HEK293T (cell line): ENCODE measurements around the gene DCXR.

ENCODE experiments used
- CTCF ChIA-PET: fragments of 350-600 bp; formaldehyde crosslinking; extraction: SDS; loops from one replicate; lab custom pipeline; 2021; ENCODE audit warnings: antibody characterized with exemption, inconsistent platforms; lab: Yijun Ruan, JAX
- POLR2A ChIA-PET: fragments of 350-600 bp; formaldehyde crosslinking; extraction: SDS; loops from one replicate; lab custom pipeline; 2020; ENCODE audit warnings: antibody characterized with exemption, inconsistent platforms; lab: Yijun Ruan, JAX
- DNase-seq: peaks from one replicate; pipeline ENCODE4 v3.0.0; 2012; ENCODE audit warnings: mixed read lengths; ENCODE audit errors: extremely low spot score
- ARNT ChIP-seq: fragments of 450-650 bp; IDR thresholded peaks from 2 replicates; pipeline ENCODE4 v1.6.1; 2017; ENCODE audit warnings: mild to moderate bottlenecking
- BHLHE40 ChIP-seq: fragments of 450-650 bp; IDR thresholded peaks from 2 replicates; pipeline ENCODE4 v1.6.1; 2016; ENCODE audit warnings: mild to moderate bottlenecking, moderate library complexity, borderline replicate concordance
- CTBP1 ChIP-seq: fragments of 450-650 bp; IDR thresholded peaks from 2 replicates; pipeline ENCODE4 v1.6.1; 2016; ENCODE audit warnings: borderline replicate concordance
- FOXA1 ChIP-seq: fragments of 450-650 bp; IDR thresholded peaks from 2 replicates; pipeline ENCODE4 v1.6.1; 2016; ENCODE audit warnings: mild to moderate bottlenecking
- FOXK2 ChIP-seq: fragments of 450-650 bp; IDR thresholded peaks from 2 replicates; pipeline ENCODE4 v1.6.1; 2016; ENCODE audit warnings: mild to moderate bottlenecking
- HDGF ChIP-seq: fragments of 450-650 bp; IDR thresholded peaks from 2 replicates; pipeline ENCODE4 v1.6.1; 2017; ENCODE audit warnings: antibody characterized with exemption, borderline replicate concordance
- L3MBTL2 ChIP-seq: fragments of 450-650 bp; conservative IDR thresholded peaks from 2 replicates; pipeline ENCODE4 v1.6.1; 2016; ENCODE audit warnings: mild to moderate bottlenecking
- LEF1 ChIP-seq: fragments of 450-650 bp; IDR thresholded peaks from 2 replicates; pipeline ENCODE4 v1.6.1; 2017; ENCODE audit warnings: mild to moderate bottlenecking, borderline replicate concordance
- SP1 ChIP-seq: fragments of 450-650 bp; IDR thresholded peaks from 2 replicates; pipeline ENCODE4 v1.6.1; 2017
- SUZ12 ChIP-seq: fragments of 450-650 bp; IDR thresholded peaks from 2 replicates; pipeline ENCODE4 v1.6.1; 2016; ENCODE audit warnings: mild to moderate bottlenecking
- TARDBP ChIP-seq: fragments of 450-650 bp; IDR thresholded peaks from 2 replicates; pipeline ENCODE4 v1.6.1; 2016
- ZNF384 ChIP-seq: fragments of 450-650 bp; IDR thresholded peaks from 2 replicates; pipeline ENCODE4 v1.6.1; 2016
- TF ChIP-seq, protein P1 (sequence below): fragments of 450-650 bp; IDR thresholded peaks from 2 replicates; pipeline ENCODE4 v1.6.1; 2016

DCXR gene

DNA sequence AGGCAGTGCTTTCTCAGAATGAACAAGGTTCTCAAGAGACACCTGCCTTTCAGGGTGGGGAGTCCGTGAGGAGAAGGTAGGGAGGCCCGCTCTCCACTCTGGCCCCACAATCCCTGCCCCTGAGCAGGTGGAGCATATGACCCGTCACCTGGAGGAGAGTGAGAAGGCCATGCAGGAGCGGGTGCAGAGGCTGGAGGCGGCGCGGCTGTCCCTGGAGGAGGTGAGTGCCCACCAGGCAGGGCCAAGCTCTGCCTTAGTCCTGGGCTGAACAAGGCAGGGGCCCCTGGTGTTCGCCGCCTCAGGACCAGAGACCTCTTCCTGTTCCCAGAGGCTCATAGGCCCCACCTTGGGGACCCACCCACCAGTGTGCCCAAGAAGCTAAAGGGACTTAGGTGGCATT lies 8.5 kb downstream of the DCXR start:
- CTCF ChIA-PET, result interaction anchor here (1.2 to 2.2 kb wide), 2 partner anchors 77 to 126 kb away, joined by 4 to 13 read pairs; no protein-coding TSS in a partner anchor
- TF ChIP-seq L3MBTL2 (no peak), BHLHE40 (no peak), LEF1 (no peak), TARDBP (no peak), SP1 (no peak), ZNF384 (no peak)
- TF ChIP-seq, protein P1, sequence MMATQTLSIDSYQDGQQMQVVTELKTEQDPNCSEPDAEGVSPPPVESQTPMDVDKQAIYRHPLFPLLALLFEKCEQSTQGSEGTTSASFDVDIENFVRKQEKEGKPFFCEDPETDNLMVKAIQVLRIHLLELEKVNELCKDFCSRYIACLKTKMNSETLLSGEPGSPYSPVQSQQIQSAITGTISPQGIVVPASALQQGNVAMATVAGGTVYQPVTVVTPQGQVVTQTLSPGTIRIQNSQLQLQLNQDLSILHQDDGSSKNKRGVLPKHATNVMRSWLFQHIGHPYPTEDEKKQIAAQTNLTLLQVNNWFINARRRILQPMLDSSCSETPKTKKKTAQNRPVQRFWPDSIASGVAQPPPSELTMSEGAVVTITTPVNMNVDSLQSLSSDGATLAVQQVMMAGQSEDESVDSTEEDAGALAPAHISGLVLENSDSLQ, result no peak
- DNase-seq, result no peak
- POLR2A ChIA-PET, result interaction anchor here (0.7 to 1.9 kb wide), 6 partner anchors 9 to 263 kb away, joined by 3 to 13 read pairs (median 3); partner anchors contain the start of genes DCXR and DUS1L

DNA sequence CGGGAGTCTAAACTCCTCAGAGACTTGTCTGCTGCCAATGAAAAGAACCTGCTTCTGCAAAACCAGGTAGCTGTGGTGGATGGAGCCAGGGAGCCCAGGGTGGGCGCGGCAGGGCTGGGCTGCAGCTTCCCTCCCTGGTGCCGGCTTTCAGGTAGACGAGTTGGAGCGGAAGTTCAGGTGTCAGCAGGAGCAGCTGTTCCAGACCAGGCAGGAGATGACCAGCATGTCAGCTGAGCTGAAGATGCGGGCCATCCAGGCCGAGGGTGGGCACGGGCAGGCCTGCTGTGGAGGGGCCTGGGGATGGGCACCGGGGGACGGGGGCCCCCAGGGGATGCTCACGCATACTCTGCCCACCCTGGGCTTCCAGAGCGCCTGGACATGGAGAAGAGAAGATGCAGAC lies 9.3 kb downstream of the DCXR start:
- CTCF ChIA-PET, result interaction anchor here (0.8 kb wide), 1 partner anchor 126 kb away, joined by 3 read pairs; no protein-coding TSS in a partner anchor
- no peak for DNase-seq
- no peak for TF ChIP-seq SUZ12
- TF ChIP-seq BHLHE40, result no peak
- no peak for TF ChIP-seq FOXK2
- no peak for TF ChIP-seq L3MBTL2
- no peak for TF ChIP-seq SP1
- no peak for TF ChIP-seq ARNT
- no peak for TF ChIP-seq CTBP1
- POLR2A ChIA-PET, result interaction anchor here (0.9 to 1.3 kb wide), 2 partner anchors 68 to 264 kb away, joined by 3 read pairs; no protein-coding TSS in a partner anchor

DNA sequence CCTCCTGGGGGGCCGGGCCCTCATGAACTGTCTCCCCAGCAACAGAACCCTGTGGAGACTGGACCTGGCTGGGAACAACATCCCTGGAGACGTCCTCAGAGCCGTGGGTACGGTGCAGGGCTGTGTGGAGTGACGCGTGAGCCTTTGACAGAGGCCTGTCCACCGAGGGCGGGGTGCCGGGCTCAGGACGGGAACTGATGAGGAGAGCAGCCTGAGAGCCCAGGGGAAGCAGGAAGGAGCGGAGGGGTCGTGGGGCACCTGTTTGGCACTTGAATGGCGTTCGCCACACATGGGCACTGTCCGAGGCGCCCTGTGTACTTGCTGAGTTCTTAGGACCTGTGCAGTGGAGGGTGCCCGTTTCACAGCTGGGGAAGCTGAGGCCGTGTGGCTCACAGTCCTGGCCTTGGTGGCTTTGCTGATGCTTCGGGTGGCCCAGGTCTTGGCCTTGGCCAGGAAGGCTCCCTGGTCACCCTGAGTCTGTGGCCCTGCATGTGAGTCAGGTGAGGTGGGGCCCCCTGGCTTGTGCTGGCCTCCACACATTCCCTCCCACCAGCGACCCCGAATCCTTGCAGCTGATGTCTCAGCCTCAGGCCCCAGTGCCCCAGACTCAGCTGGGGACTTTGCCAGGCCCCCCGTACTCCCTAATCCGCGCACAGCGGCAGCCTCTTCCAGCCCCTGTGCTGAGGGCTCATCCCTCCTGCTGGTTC lies 11.9 kb downstream of the DCXR start:
- DNase-seq, result no peak
- ChIA-PET POLR2A (interaction anchor here (1.0 to 1.2 kb wide), 2 partner anchors 12 to 154 kb away, joined by 3 to 4 read pairs; partner anchors contain the start of gene DCXR), CTCF (interaction anchor here (1.2 kb wide), 1 partner anchor 12 kb away, joined by 3 read pairs; the partner anchor contains the start of gene DCXR)
- TF ChIP-seq TARDBP (no peak), L3MBTL2 (no peak), ARNT (no peak)

DNA sequence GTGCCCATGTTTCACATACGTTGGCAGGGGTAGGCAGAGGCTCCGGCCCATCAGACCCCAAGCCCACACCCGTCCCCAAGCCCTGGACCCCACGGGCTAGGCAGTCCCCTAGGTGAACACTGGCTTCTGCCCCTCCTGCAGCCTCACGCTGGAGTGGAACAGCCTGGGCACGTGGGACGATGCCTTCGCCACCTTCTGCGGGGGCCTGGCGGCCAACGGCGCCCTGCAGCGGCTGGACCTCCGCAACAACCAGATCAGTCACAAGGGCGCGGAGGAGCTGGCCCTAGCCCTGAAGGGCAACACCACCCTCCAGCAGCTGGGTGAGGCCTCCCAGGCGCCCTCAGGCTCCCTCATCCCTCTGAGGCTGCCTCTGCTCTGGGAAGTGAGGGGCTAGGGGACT lies 12.6 kb downstream of the DCXR start:
- ChIA-PET POLR2A (interaction anchor here (1.2 to 3.7 kb wide), 2 partner anchors 13 to 153 kb away, joined by 3 to 22 read pairs; partner anchors contain the start of gene DCXR), CTCF (interaction anchor here (1.2 kb wide), 1 partner anchor 13 kb away, joined by 3 read pairs; the partner anchor contains the start of gene DCXR)
- DNase-seq, result no peak
- TF ChIP-seq ARNT (no peak), TARDBP (no peak), SUZ12 (no peak)

DNA sequence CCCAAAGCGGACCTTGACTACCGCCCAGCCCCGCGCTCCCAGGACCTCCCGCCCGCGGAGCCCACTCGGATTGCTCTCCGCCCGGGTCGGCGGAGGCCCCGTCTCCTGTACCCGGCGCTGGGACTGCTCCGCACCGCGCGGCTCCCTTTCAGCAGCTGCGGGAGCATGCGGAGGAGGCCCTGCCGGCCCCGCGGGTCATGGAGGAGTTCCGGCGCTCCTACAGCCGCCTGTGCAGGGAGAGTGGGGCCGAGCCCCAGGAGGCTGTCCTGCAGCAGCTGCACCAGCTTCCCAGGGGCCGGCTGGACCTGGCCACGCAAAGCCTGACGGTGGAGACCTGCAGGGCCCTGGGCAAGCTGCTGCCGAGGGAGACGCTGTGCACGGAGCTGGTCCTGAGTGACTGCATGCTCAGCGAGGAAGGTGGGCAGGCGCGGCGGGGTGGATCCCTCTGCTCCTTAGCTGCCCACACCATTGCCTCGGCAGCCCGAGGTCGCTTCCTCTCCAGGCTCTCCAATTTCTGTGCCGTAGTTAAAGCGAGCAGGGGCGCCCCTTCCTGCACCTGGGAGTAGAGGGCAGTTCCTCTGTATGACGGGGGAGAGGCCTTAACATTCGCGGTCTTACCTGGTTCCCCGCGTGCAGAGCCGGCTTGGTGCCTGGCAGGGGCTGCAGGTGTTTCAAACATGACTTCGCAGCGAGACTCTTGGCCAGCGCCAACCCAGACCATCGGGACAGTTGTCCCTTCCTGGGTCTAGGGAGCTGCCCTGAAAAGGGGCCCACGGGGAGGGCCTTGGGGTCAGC lies 13.9 kb downstream of the DCXR start:
- POLR2A ChIA-PET, result interaction anchor here (0.7 to 3.7 kb wide), 15 partner anchors 12 to 340 kb away, joined by 3 to 22 read pairs (median 5); partner anchors contain the start of genes ARL16, ASPSCR1, DCXR and GPS1
- TF ChIP-seq L3MBTL2 (peak; percentile 65), FOXA1 (no peak)
- no peak for DNase-seq
- CTCF ChIA-PET, result interaction anchor here (2.6 to 4.4 kb wide), 2 partner anchors 14 to 64 kb away, joined by 17 to 34 read pairs; partner anchors contain the start of genes DCXR and NOTUM

DNA sequence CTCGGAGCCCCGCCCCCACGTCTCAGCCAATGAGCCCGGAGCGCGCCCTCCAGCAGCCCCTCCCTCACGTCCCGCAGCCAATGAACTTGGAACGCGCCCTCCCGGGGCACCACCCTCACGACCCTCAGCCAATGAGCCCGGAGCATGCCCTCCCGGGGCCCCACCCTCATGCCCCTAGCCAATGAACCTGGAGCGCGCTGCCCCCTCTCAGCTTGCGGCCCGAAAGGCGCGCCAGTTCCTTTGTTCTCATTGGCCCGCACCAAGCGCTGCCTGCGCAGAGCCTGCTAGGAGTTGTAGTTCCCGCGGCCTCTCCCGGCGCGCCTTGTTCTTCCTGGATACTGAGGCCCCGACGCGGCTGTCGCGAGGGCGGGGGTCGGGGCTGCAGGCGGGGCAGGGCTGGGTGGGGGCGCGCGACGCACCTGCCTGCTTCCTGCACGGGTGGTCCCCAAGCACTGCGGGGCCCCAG lies 14.5 kb downstream of the DCXR start, which contains the start of gene LRRC45:
Gene LRRC45, plus strand, starts transcription at position 325 of the 466 bp plus-strand sequence. CDS start 339 bp downstream, outside the sequence.
- POLR2A ChIA-PET, result interaction anchor here (0.5 to 3.7 kb wide), 25 partner anchors 8 to 340 kb away, joined by 3 to 22 read pairs (median 4); partner anchors contain the start of genes ARL16, ASPSCR1, DCXR and GPS1
- peak; percentile 88; the same call in 1 of the 2 replicates for TF ChIP-seq HDGF
- peak; percentile 87 for TF ChIP-seq CTBP1
- TF ChIP-seq SP1, result no peak
- DNase-seq, result peak; percentile 97
- CTCF ChIA-PET, result interaction anchor here (0.6 to 4.4 kb wide), 6 partner anchors 15 to 153 kb away, joined by 3 to 34 read pairs (median 4); partner anchors contain the start of genes DCXR and NOTUM

DNA sequence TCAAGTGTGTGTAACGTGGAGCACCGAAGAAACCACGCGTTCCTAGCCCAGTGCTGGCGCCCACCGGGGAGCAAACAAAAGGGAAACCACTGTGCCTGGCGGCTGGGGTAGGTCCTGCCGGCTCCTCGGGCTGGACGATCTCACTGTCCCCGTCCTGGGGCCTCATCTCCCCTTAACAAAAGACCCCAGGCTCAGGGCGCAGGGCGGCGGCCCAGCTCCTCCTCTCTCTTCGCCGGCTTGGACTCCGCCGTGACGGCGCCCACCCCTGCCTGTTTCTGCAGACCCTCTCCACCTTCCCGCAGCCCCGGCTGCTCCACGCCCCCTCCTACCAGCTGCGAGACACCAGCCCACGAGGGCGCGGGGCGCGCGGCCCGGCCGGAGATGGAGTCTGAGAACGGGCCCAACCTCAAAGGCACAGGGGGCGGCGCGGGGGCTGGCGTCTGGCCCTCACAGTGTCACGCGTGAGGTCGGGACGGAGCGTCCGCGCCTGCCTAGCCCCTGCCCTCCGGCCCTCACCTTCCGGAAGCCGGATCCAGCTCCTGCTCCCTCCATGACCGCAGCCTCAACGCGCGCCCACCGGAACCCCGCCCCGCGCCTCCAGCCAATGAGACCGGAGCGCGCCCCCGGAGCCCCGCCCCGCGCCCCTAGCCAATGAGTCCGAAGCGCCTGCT lies 15.1 kb downstream of the DCXR start, which contains the start of gene CENPX:
Gene CENPX, minus strand, starts transcription at position 569 of the 671 bp plus-strand sequence. Its CDS starts 17 bp downstream, at position 552.
- no peak for DNase-seq
- TF ChIP-seq LEF1 (no peak), FOXA1 (no peak), HDGF (no peak), ARNT (no peak)
- TF ChIP-seq, protein P1, result no peak
- POLR2A ChIA-PET, result interaction anchor here (0.5 to 3.7 kb wide), 27 partner anchors 8 to 339 kb away, joined by 3 to 22 read pairs (median 4); partner anchors contain the start of genes ARL16, ASPSCR1, DCXR and GPS1
- CTCF ChIA-PET, result interaction anchor here (0.6 to 4.4 kb wide), 7 partner anchors 15 to 179 kb away, joined by 3 to 34 read pairs (median 4); partner anchors contain the start of genes DCXR and NOTUM
